HepG2 (cell line): ENCODE measurements around the gene SH3BP2. TPM values are rescaled to one million over a fixed set of nuclear protein-coding genes. Genes with fewer than 3 reads are reported as not detected.

Experiments used
- AGO1 ChIP-seq: fragments of 200-400 bp; formaldehyde crosslinking; IDR thresholded peaks from 2 replicates; pipeline ENCODE4 v1.6.1; 2017; ENCODE audit warnings: mild to moderate bottlenecking, low read depth, low read length, moderate library complexity; ENCODE audit not compliant: poor library complexity, severe bottlenecking
- ATF1 ChIP-seq: IDR thresholded peaks from 2 replicates; pipeline ENCODE4 v1.6.1; 2016; ENCODE audit warnings: mild to moderate bottlenecking, control low read depth
- BCLAF1 ChIP-seq: fragments of 450-650 bp; IDR thresholded peaks from 2 replicates; pipeline ENCODE4 v1.6.1; 2017; ENCODE audit warnings: mild to moderate bottlenecking
- DR1 ChIP-seq: sonication (generic); formaldehyde crosslinking; IDR thresholded peaks from 2 replicates; pipeline ENCODE4 v1.8.0; 2021; ENCODE audit warnings: mild to moderate bottlenecking, missing genetic modification reagents, inconsistent platforms
- EEA1 ChIP-seq: sonication (generic); formaldehyde crosslinking; IDR thresholded peaks from 2 replicates; pipeline ENCODE4 v1.5.1; 2020; ENCODE audit warnings: mild to moderate bottlenecking, missing genetic modification reagents, borderline replicate concordance
- HDAC1 ChIP-seq: sonication (generic); formaldehyde crosslinking; IDR thresholded peaks from 2 replicates; pipeline ENCODE4 v1.5.1; 2020; ENCODE audit warnings: mild to moderate bottlenecking, missing genetic modification reagents
- IRX3 ChIP-seq: sonication (generic); formaldehyde crosslinking; IDR thresholded peaks from 2 replicates; pipeline ENCODE4 v1.8.1; 2023; ENCODE audit warnings: mild to moderate bottlenecking, low read depth, missing genetic modification reagents, borderline replicate concordance
- MED8 ChIP-seq: sonication (generic); formaldehyde crosslinking; IDR thresholded peaks from 2 replicates; pipeline ENCODE4 v1.8.1; 2023; ENCODE audit warnings: mild to moderate bottlenecking, missing genetic modification reagents; ENCODE audit not compliant: insufficient replicate concordance
- MIER2 ChIP-seq: IDR thresholded peaks from 2 replicates; pipeline ENCODE4 v1.6.1; 2016; ENCODE audit warnings: missing biosample characterization, missing genetic modification reagents
- NFYC ChIP-seq: IDR thresholded peaks from 2 replicates; pipeline ENCODE4 v1.6.1; 2016; ENCODE audit warnings: missing genetic modification reagents, missing compliant biosample characterization
- RARG ChIP-seq: sonication (generic); formaldehyde crosslinking; IDR thresholded peaks from 2 replicates; pipeline ENCODE4 v1.4.0; 2020; ENCODE audit warnings: low read depth, mild to moderate bottlenecking, missing genetic modification reagents
- RBM22 ChIP-seq: fragments of 200-400 bp; formaldehyde crosslinking; optimal IDR thresholded peaks from 2 replicates; pipeline ENCODE3; 2017; ENCODE audit warnings: mild to moderate bottlenecking, low read length, moderate library complexity
- SAP130 ChIP-seq: IDR thresholded peaks from 2 replicates; pipeline ENCODE4 v1.6.1; 2016; ENCODE audit warnings: low read depth
- STAG1 ChIP-seq: sonication (generic); formaldehyde crosslinking; IDR thresholded peaks from 2 replicates; pipeline ENCODE4 v1.4.0; 2020; ENCODE audit warnings: missing genetic modification reagents
- TAF15 ChIP-seq: fragments of 200-400 bp; formaldehyde crosslinking; IDR thresholded peaks from one replicate; pipeline ENCODE4 v1.6.1; 2018; ENCODE audit warnings: mild to moderate bottlenecking, low read depth, low read length; ENCODE audit not compliant: poor library complexity, severe bottlenecking
- ZBTB14 ChIP-seq: sonication (generic); formaldehyde crosslinking; IDR thresholded peaks from 2 replicates; pipeline ENCODE4 v1.4.0; 2020; ENCODE audit warnings: missing genetic modification reagents
- ZC3H13 ChIP-seq: sonication (generic); formaldehyde crosslinking; IDR thresholded peaks from 2 replicates; pipeline ENCODE4 v1.8.1; 2023; ENCODE audit warnings: mild to moderate bottlenecking, missing genetic modification reagents, moderate library complexity
- ZNF383 ChIP-seq: sonication (generic); formaldehyde crosslinking; IDR thresholded peaks from 2 replicates; pipeline ENCODE4 v1.4.0; 2020; ENCODE audit warnings: missing genetic modification reagents, mild to moderate bottlenecking, borderline replicate concordance
- ZNF891 ChIP-seq: sonication (generic); formaldehyde crosslinking; IDR thresholded peaks from 2 replicates; pipeline ENCODE4 v1.5.0; 2020; ENCODE audit warnings: mild to moderate bottlenecking, missing genetic modification reagents
- ZSCAN30 ChIP-seq: sonication (generic); formaldehyde crosslinking; IDR thresholded peaks from 2 replicates; pipeline ENCODE4 v1.5.0; 2020; ENCODE audit warnings: mild to moderate bottlenecking, missing genetic modification reagents
- polyA plus RNA-seq, 8 experiments: library from polyadenylated mRNA; depleted of rRNA in 3 of 8; stranded (reverse) in 7 of 8; unstranded in 1 of 8; fragments of >200 nt; fragmentation: Illumina TruSeq in 4 of 8; extraction: Trizol in 4 of 8; gene quantifications; 2 replicates each; pipeline versions ENCODE4 v1.2.1 to v1.2.3, GENCODE V29; 2011 to 2016; ENCODE audit warnings: low read depth in 4 of 8, missing spikeins in 1 of 8, mixed read lengths in 1 of 8; ENCODE audit not compliant: insufficient read depth in 1 of 8
- total RNA-seq, 5 experiments: library from RNA; depleted of rRNA; stranded (reverse); fragments of >200 nt; fragmentation: Illumina TruSeq; extraction: Trizol; gene quantifications; 2 replicates each; pipeline ENCODE4 v1.2.3, GENCODE V29; 2016; ENCODE audit warnings: low read depth in 1 of 5
- TF ChIP-seq, protein P1 (sequence below): sonication (generic); formaldehyde crosslinking; IDR thresholded peaks from 2 replicates; pipeline ENCODE4 v1.4.0; 2020; ENCODE audit warnings: missing genetic modification reagents, low read depth, mild to moderate bottlenecking, borderline replicate concordance
- TF ChIP-seq, protein P2 (sequence below): IDR thresholded peaks from 2 replicates; pipeline ENCODE4 v1.6.1; 2018; ENCODE audit warnings: missing genetic modification reagents, mild to moderate bottlenecking, missing compliant biosample characterization

Gene SH3BP2
- total and polyA plus RNA-seq, 2 of the 13 experiments (the other 11 are each of a cell fraction or from before 2014, with no cell fraction given): 16.9 to 34.5 TPM

DNA sequence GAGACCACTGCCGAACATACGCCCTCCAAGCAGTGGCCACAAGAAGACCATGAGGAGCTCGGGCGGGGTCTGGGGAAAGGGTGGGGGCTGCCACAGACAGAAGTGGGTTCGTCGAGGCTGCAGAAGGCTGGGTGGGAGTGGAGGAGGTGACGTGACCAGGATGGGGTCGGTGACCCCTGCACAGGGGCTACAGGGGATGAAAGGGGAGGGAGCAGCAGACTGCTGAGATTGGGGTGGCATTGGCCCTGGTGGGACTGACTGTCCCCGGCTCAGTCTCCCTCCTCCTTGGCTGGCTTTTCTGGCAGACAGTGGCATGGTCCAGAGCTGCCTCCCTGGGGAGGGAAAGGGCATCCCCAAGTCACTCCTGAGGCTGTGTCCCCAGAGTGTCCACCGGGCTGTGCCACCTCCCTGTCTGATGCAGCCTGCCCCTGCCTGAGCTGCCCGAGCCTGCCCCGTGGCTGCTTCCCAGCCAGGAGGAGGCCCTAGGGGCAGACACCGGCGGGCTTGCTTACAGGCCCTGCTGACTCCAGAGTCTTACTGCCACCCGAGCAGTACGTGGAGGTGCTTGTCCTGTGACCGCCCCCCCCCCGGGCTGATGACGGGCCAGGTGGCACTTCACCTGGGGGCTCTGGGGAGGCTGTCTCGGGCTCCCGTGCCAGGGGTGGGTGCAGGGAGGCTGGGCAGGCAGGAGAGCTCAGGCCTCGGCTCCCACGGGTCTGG is 7.2 kb downstream of the SH3BP2 start (continued):
- TF ChIP-seq EEA1 (CRISPR knock-in tag): no peak
- TF ChIP-seq SAP130 (CRISPR knock-in tag): no peak
- TF ChIP-seq ZNF383 (CRISPR knock-in tag): no peak
- TF ChIP-seq ZBTB14 (CRISPR knock-in tag): no peak
- no peak for TF ChIP-seq MED8 (CRISPR knock-in tag)
- TF ChIP-seq IRX3 (CRISPR knock-in tag): no peak
- no peak for TF ChIP-seq RARG (CRISPR knock-in tag)
- TF ChIP-seq RBM22: peak; percentile 15
- 0 out of 2 replicates have a peak, but pooled peaks have one; percentile 7 for TF ChIP-seq ZNF891 (CRISPR knock-in tag)
- TF ChIP-seq MIER2: no peak
- no peak for TF ChIP-seq BCLAF1
- TF ChIP-seq ZSCAN30 (CRISPR knock-in tag): no peak
- no peak for TF ChIP-seq ZC3H13 (CRISPR knock-in tag)
- TF ChIP-seq TAF15: no peak
- TF ChIP-seq STAG1 (CRISPR knock-in tag): peak; percentile 10; the same call in 1 of the 2 replicates
- no peak for TF ChIP-seq ATF1 (CRISPR knock-in tag)
- TF ChIP-seq DR1 (CRISPR knock-in tag): no peak
- TF ChIP-seq HDAC1 (CRISPR knock-in tag): no peak
- no peak for TF ChIP-seq AGO1
- TF ChIP-seq, protein P1, sequence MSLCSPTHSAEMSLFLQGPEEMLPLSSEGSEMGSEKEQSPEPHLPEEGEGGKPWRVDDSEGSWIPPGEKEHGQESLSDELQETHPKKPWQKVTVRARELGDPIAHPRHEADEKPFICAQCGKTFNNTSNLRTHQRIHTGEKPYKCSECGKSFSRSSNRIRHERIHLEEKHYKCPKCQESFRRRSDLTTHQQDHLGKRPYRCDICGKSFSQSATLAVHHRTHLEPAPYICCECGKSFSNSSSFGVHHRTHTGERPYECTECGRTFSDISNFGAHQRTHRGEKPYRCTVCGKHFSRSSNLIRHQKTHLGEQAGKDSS (CRISPR knock-in tag): no peak
- TF ChIP-seq, protein P2, sequence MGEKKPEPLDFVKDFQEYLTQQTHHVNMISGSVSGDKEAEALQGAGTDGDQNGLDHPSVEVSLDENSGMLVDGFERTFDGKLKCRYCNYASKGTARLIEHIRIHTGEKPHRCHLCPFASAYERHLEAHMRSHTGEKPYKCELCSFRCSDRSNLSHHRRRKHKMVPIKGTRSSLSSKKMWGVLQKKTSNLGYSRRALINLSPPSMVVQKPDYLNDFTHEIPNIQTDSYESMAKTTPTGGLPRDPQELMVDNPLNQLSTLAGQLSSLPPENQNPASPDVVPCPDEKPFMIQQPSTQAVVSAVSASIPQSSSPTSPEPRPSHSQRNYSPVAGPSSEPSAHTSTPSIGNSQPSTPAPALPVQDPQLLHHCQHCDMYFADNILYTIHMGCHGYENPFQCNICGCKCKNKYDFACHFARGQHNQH (CRISPR knock-in tag): no peak
- TF ChIP-seq NFYC (CRISPR knock-in tag): no peak
